HL-60 (cell line): ENCODE results near the gene THAP9.

Experiments
- CTCF ChIP-seq: IDR thresholded peaks from one replicate; pipeline ENCODE4 v1.5.1; 2011; ENCODE audit warnings: low read length, control low read depth, inconsistent platforms; ENCODE audit not compliant: insufficient read depth
- REST ChIP-seq: IDR thresholded peaks from 2 replicates; pipeline ENCODE4 v1.6.1; 2012; ENCODE audit warnings: low read depth; ENCODE audit not compliant: insufficient replicate concordance

DNA sequence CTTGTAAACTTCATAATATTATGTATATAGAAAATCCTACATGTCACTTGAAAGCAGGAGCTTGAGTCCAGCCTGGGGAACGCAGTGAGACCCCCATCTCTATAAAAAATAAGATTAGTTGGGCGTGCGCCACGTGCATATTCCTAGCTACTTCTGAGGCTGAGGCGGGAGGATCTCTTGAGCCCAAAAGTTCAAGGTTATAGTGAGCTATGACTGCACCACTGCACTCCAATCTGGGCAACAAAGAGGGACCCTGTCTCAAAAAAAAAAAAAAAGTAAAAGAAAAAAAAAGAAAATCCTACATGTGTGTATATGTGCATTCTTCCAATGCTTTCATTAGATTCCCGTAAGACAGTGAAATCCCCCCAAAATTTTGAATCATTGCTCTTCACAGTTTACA, 11.2 kb upstream of the THAP9 start:
- no peak for TF ChIP-seq CTCF
- TF ChIP-seq REST: no peak
